ENCODE measurements around the gene COL15A1.
A peak's percentile ranks its signal among the peaks of the same experiment; 100 is the strongest.

Gene COL15A1

GRCh38 chr9:98905015-98905414 is 38.7 kb upstream of the COL15A1 start:
- no peak overlapping the region for H2BK5ac ChIP-seq (ENCODE audit: low read length)
- H3K23ac ChIP-seq (ENCODE audit: low read length) = no peak overlapping the region
- H3K27ac ChIP-seq (ENCODE audit: low read depth, low read length) = no peak overlapping the region
- no peaks in the 10 kb centered on the region for H3K4me1 ChIP-seq (ENCODE audit: control insufficient read depth, low read depth, low read length)
- H3K4me3 ChIP-seq (ENCODE audit: low read length) = no peak overlapping the region
- H3K4me2 ChIP-seq (ENCODE audit: low read length) = no peak overlapping the region
- no peak overlapping the region for H3K18ac ChIP-seq (ENCODE audit: low read length)
- H3K4ac ChIP-seq (ENCODE audit: low read depth, low read length) = no peak overlapping the region
- no peak overlapping the region for H2BK120ac ChIP-seq (ENCODE audit: low read depth, low read length)
- no peak for DNase-seq
- no peaks in the 10 kb centered on the region for H3K27me3 ChIP-seq (ENCODE audit: insufficient read depth, low read length, poor library complexity)
- H2BK15ac ChIP-seq (replicated peaks; ENCODE audit: low read depth) = no peak overlapping the region
- no peak overlapping the region for H4K8ac ChIP-seq (ENCODE audit: low read depth, low read length)
- no CpG with 5 or more reads among the region's 4 CpGs for whole genome bisulfite sequencing (ENCODE audit: extremely low coverage, insufficient coverage, low lambda C conversion rate)
- no peak overlapping the region for H2AK5ac ChIP-seq (ENCODE audit: low read length)
- no peak overlapping the region for H3K56ac ChIP-seq (ENCODE audit: low read length)
- H3K79me2 ChIP-seq (ENCODE audit: control insufficient read depth, insufficient read depth, low read length) = no peaks in the 10 kb centered on the region
- H3K9ac ChIP-seq (ENCODE audit: low read length) = no peak overlapping the region
- no peaks in the 10 kb centered on the region for H3K36me3 ChIP-seq (ENCODE audit: control insufficient read depth, insufficient read depth, low read length)
- no peak overlapping the region for H4K5ac ChIP-seq (ENCODE audit: low read length)
- H3K79me1 ChIP-seq (ENCODE audit: low read length) = no peaks in the 10 kb centered on the region

GRCh38 chr9:98906273-98907040 is 37.2 kb upstream of the COL15A1 start:
- Histone ChIP-seq H2BK120ac (ENCODE audit: low read depth, low read length) (no peak overlapping the region), H3K27ac (ENCODE audit: low read depth, low read length) (no peak overlapping the region), H3K4ac (ENCODE audit: low read depth, low read length) (no peak overlapping the region), H2BK5ac (ENCODE audit: low read length) (no peak overlapping the region), H3K79me1 (ENCODE audit: low read length) (no peaks in the 10 kb centered on the region), H3K4me1 (ENCODE audit: control insufficient read depth, low read depth, low read length) (no peaks in the 10 kb centered on the region), H3K18ac (ENCODE audit: low read length) (no peak overlapping the region), H3K4me3 (ENCODE audit: low read length) (no peak overlapping the region), H4K5ac (ENCODE audit: low read length) (no peak overlapping the region), H2BK15ac (replicated peaks; ENCODE audit: low read depth) (no peak overlapping the region), H2AK5ac (ENCODE audit: low read length) (no peak overlapping the region), H3K23ac (ENCODE audit: low read length) (no peak overlapping the region), H3K79me2 (ENCODE audit: control insufficient read depth, insufficient read depth, low read length) (no peaks in the 10 kb centered on the region), H3K9ac (ENCODE audit: low read length) (no peak overlapping the region), H3K27me3 (ENCODE audit: insufficient read depth, low read length, poor library complexity) (no peaks in the 10 kb centered on the region), H4K8ac (ENCODE audit: low read depth, low read length) (no peak overlapping the region), H3K4me2 (ENCODE audit: low read length) (no peak overlapping the region), H3K56ac (ENCODE audit: low read length) (no peak overlapping the region), H3K36me3 (ENCODE audit: control insufficient read depth, insufficient read depth, low read length) (no peaks in the 10 kb centered on the region)
- no peak for DNase-seq
- WGBS (ENCODE audit: extremely low coverage, insufficient coverage, low lambda C conversion rate) = no CpG with 5 or more reads among the region's 8 CpGs

GRCh38 chr9:98907055-98907454 is 36.7 kb upstream of the COL15A1 start:
- no peaks in the 10 kb centered on the region for H3K79me2 ChIP-seq (ENCODE audit: control insufficient read depth, insufficient read depth, low read length)
- no peak overlapping the region for H3K27ac ChIP-seq (ENCODE audit: low read depth, low read length)
- H3K36me3 ChIP-seq (ENCODE audit: control insufficient read depth, insufficient read depth, low read length) = no peaks in the 10 kb centered on the region
- H2BK120ac ChIP-seq (ENCODE audit: low read depth, low read length) = no peak overlapping the region
- no CpG with 5 or more reads among the region's 4 CpGs for WGBS (ENCODE audit: extremely low coverage, insufficient coverage, low lambda C conversion rate)
- no peak overlapping the region for H3K23ac ChIP-seq (ENCODE audit: low read length)
- H3K4me2 ChIP-seq (ENCODE audit: low read length) = no peak overlapping the region
- no peak overlapping the region for H4K8ac ChIP-seq (ENCODE audit: low read depth, low read length)
- H2AK5ac ChIP-seq (ENCODE audit: low read length) = no peak overlapping the region
- H3K56ac ChIP-seq (ENCODE audit: low read length) = no peak overlapping the region
- no peak overlapping the region for H2BK5ac ChIP-seq (ENCODE audit: low read length)
- no peaks in the 10 kb centered on the region for H3K79me1 ChIP-seq (ENCODE audit: low read length)
- no peak overlapping the region for H2BK15ac ChIP-seq (replicated peaks; ENCODE audit: low read depth)
- H3K4me3 ChIP-seq (ENCODE audit: low read length) = no peak overlapping the region
- H3K27me3 ChIP-seq (ENCODE audit: insufficient read depth, low read length, poor library complexity) = no peaks in the 10 kb centered on the region
- no peak overlapping the region for H3K4ac ChIP-seq (ENCODE audit: low read depth, low read length)
- H4K5ac ChIP-seq (ENCODE audit: low read length) = no peak overlapping the region
- DNase-seq = no peak
- H3K9ac ChIP-seq (ENCODE audit: low read length) = no peak overlapping the region
- no peaks in the 10 kb centered on the region for H3K4me1 ChIP-seq (ENCODE audit: control insufficient read depth, low read depth, low read length)
- no peak overlapping the region for H3K18ac ChIP-seq (ENCODE audit: low read length)

GRCh38 chr9:98908897-98909634 is 34.6 kb upstream of the COL15A1 start:
- H2BK120ac ChIP-seq (ENCODE audit: low read depth, low read length) = no peak overlapping the region
- no peaks in the 10 kb centered on the region for H3K27me3 ChIP-seq (ENCODE audit: insufficient read depth, low read length, poor library complexity)
- H3K4me2 ChIP-seq (ENCODE audit: low read length) = no peak overlapping the region
- WGBS (ENCODE audit: extremely low coverage, insufficient coverage, low lambda C conversion rate) = no CpG with 5 or more reads among the region's 5 CpGs
- H3K4me1 ChIP-seq (ENCODE audit: control insufficient read depth, low read depth, low read length) = no peaks in the 10 kb centered on the region
- no peak overlapping the region for H3K9ac ChIP-seq (ENCODE audit: low read length)
- no peak overlapping the region for H3K4me3 ChIP-seq (ENCODE audit: low read length)
- H4K8ac ChIP-seq (ENCODE audit: low read depth, low read length) = no peak overlapping the region
- no peak overlapping the region for H3K4ac ChIP-seq (ENCODE audit: low read depth, low read length)
- no peak overlapping the region for H2BK5ac ChIP-seq (ENCODE audit: low read length)
- H3K79me2 ChIP-seq (ENCODE audit: control insufficient read depth, insufficient read depth, low read length) = no peaks in the 10 kb centered on the region
- H2AK5ac ChIP-seq (ENCODE audit: low read length) = peak overlapping the region; percentile 39
- H3K18ac ChIP-seq (ENCODE audit: low read length) = no peak overlapping the region
- H3K79me1 ChIP-seq (ENCODE audit: low read length) = no peaks in the 10 kb centered on the region
- H3K36me3 ChIP-seq (ENCODE audit: control insufficient read depth, insufficient read depth, low read length) = no peaks in the 10 kb centered on the region
- no peak overlapping the region for H4K5ac ChIP-seq (ENCODE audit: low read length)
- no peak overlapping the region for H2BK15ac ChIP-seq (replicated peaks; ENCODE audit: low read depth)
- DNase-seq = no peak
- peak overlapping the region; percentile 18 for H3K56ac ChIP-seq (ENCODE audit: low read length)
- H3K23ac ChIP-seq (ENCODE audit: low read length) = no peak overlapping the region
- H3K27ac ChIP-seq (ENCODE audit: low read depth, low read length) = no peak overlapping the region

GRCh38 chr9:98909935-98910334 is 33.8 kb upstream of the COL15A1 start:
- H3K9ac ChIP-seq (ENCODE audit: low read length) = no peak overlapping the region
- H2BK5ac ChIP-seq (ENCODE audit: low read length) = no peak overlapping the region
- no peak for DNase-seq
- H3K4me2 ChIP-seq (ENCODE audit: low read length) = no peak overlapping the region
- no peak overlapping the region for H3K27ac ChIP-seq (ENCODE audit: low read depth, low read length)
- no peak overlapping the region for H3K56ac ChIP-seq (ENCODE audit: low read length)
- H3K79me1 ChIP-seq (ENCODE audit: low read length) = no peaks in the 10 kb centered on the region
- no peaks in the 10 kb centered on the region for H3K36me3 ChIP-seq (ENCODE audit: control insufficient read depth, insufficient read depth, low read length)
- no peaks in the 10 kb centered on the region for H3K4me1 ChIP-seq (ENCODE audit: control insufficient read depth, low read depth, low read length)
- no peak overlapping the region for H2BK120ac ChIP-seq (ENCODE audit: low read depth, low read length)
- H3K23ac ChIP-seq (ENCODE audit: low read length) = no peak overlapping the region
- H4K5ac ChIP-seq (ENCODE audit: low read length) = no peak overlapping the region
- no peak overlapping the region for H3K18ac ChIP-seq (ENCODE audit: low read length)
- no peak overlapping the region for H2AK5ac ChIP-seq (ENCODE audit: low read length)
- no peaks in the 10 kb centered on the region for H3K27me3 ChIP-seq (ENCODE audit: insufficient read depth, low read length, poor library complexity)
- no peak overlapping the region for H3K4me3 ChIP-seq (ENCODE audit: low read length)
- no peak overlapping the region for H4K8ac ChIP-seq (ENCODE audit: low read depth, low read length)
- no peak overlapping the region for H2BK15ac ChIP-seq (replicated peaks; ENCODE audit: low read depth)
- no peak overlapping the region for H3K4ac ChIP-seq (ENCODE audit: low read depth, low read length)
- WGBS (ENCODE audit: extremely low coverage, insufficient coverage, low lambda C conversion rate) = no CpG with 5 or more reads among the region's 1 CpG
- H3K79me2 ChIP-seq (ENCODE audit: control insufficient read depth, insufficient read depth, low read length) = no peaks in the 10 kb centered on the region

Data from mesendoderm (in vitro differentiated cells).